Fibroblast of mammary gland (primary cell): Measurements from ENCODE around the gene FAM174A.
A peak's percentile ranks its signal among the peaks of the same experiment; 100 is the strongest.

ENCODE experiments used
- DNase-seq: peaks from one replicate; pipeline ENCODE4 v3.0.0-alpha.2; 2010; ENCODE audit warnings: low read depth
- H3K4me3 ChIP-seq: 2 replicates; pipeline ENCODE4 v1.5.1; 2011; ENCODE audit warnings: low read depth, mild to moderate bottlenecking, low read length, moderate library complexity; ENCODE audit not compliant: control insufficient read depth
- CTCF ChIP-seq: conservative IDR thresholded peaks from 2 replicates; pipeline ENCODE4 v1.5.1; 2011; ENCODE audit warnings: low read depth, low read length, inconsistent platforms; ENCODE audit not compliant: control insufficient read depth, insufficient read depth

Gene FAM174A

GRCh38 chr5:100614308-100614707 is 79.1 kb downstream of the FAM174A start:
- no peak overlapping the region for H3K4me3 ChIP-seq
- DNase-seq = no peak
- TF ChIP-seq CTCF = no peak

- DNase-seq = no peak
Measured at GRCh38 chr5:100615362-100615761, 80.2 kb downstream of the FAM174A start.

GRCh38 chr5:100616291-100616690 is 81.1 kb downstream of the FAM174A start:
- no peak for TF ChIP-seq CTCF
- DNase-seq = no peak
- no peak overlapping the region for H3K4me3 ChIP-seq

More at GRCh38 chr5:100615362-100615761, 80.2 kb downstream of the FAM174A start:
- H3K4me3 ChIP-seq = no peak overlapping the region
- no peak for TF ChIP-seq CTCF

- H3K4me3 ChIP-seq = no peak overlapping the region
- no peak for DNase-seq
- TF ChIP-seq CTCF = no peak
Measured at GRCh38 chr5:100616981-100617380, 81.8 kb downstream of the FAM174A start.

- H3K4me3 ChIP-seq = no peak overlapping the region
- peak; percentile 49 for DNase-seq
- peak; percentile 71 for TF ChIP-seq CTCF
Measured at GRCh38 chr5:100623719-100624118, 88.5 kb downstream of the FAM174A start.

GRCh38 chr5:100634937-100635534 is 99.9 kb downstream of the FAM174A start:
- TF ChIP-seq CTCF = no peak
- H3K4me3 ChIP-seq = no peak overlapping the region
- peak; percentile 21 for DNase-seq
